Peyer's patch (tissue), 4 donors: ENCODE measurements around the gene PCNP.

Experiments used
- CTCF ChIP-seq, 6 experiments: fragments of 450-650 bp in 4 of 6; fragments of 200-600 bp in 2 of 6; sonication (generic) in 1 of 6; IDR thresholded peaks; one replicate each; pipeline ENCODE4 v1.5.1; 2017 to 2019; ENCODE audit warnings: antibody characterized with exemption in 6 of 6, mild to moderate bottlenecking in 3 of 6, moderate library complexity in 1 of 6
- POLR2A ChIP-seq, 2 donors: fragments of 450-650 bp; IDR thresholded peaks; one replicate each; pipeline ENCODE4 v1.5.1; 2017; ENCODE audit warnings: antibody characterized with exemption in 2 of 2, mild to moderate bottlenecking in 2 of 2, moderate library complexity in 2 of 2

DNA sequence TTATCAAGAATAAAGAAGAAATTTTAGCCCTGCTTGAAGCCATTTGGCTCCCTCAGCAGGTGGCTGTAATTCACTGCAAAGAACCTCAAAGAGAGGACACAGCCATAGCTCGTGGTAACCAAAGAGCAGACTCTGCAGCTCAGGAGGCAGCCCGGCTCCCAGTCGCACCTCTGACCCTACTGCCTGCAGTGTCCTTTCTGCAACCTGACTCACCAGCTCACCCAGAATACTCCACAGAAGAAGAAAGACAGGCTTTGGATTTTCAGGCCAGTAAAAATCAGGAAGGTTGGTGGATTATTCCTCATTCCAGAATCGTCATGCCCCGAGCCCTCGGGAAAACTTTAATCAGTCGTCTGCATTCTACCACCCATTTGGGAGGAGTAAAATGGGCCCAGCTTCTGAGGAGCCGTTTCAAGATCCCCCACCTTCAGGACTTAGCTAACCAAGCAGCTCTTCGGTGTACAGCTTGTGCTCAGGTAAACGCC lies 64.3 kb downstream of the PCNP start:
- no peak for TF ChIP-seq CTCF (IDR thresholded peaks at IDR 0.05)
- no peak for TF ChIP-seq POLR2A (IDR thresholded peaks at IDR 0.05)
